HepG2 (cell line): ENCODE data around the gene ETV3L. TPM values are rescaled to one million over a fixed set of nuclear protein-coding genes. Genes with fewer than 3 reads are reported as not detected.

Experiments used
- DMAP1 ChIP-seq: IDR thresholded peaks from 2 replicates; pipeline ENCODE4 v1.6.1; 2016
- ETV5 ChIP-seq: IDR thresholded peaks from 2 replicates; pipeline ENCODE4 v1.6.1; 2018; ENCODE audit warnings: missing biosample characterization, missing genetic modification reagents, inconsistent platforms, borderline replicate concordance
- FOXC1 ChIP-seq: sonication (generic); formaldehyde crosslinking; IDR thresholded peaks from 2 replicates; pipeline ENCODE4 v1.8.0; 2022; ENCODE audit warnings: mild to moderate bottlenecking, missing genetic modification reagents, borderline replicate concordance
- FOXK1 ChIP-seq: sonication (generic); formaldehyde crosslinking; IDR thresholded peaks from 2 replicates; pipeline ENCODE4 v1.4.0; 2020; ENCODE audit warnings: low read depth, missing genetic modification reagents, borderline replicate concordance
- HNRNPK ChIP-seq: fragments of 200-400 bp; formaldehyde crosslinking; IDR thresholded peaks from 2 replicates; pipeline ENCODE4 v1.6.1; 2018; ENCODE audit warnings: low read length, low read depth, moderate library complexity, mild to moderate bottlenecking; ENCODE audit not compliant: poor library complexity, severe bottlenecking
- IRX3 ChIP-seq: sonication (generic); formaldehyde crosslinking; IDR thresholded peaks from 2 replicates; pipeline ENCODE4 v1.8.1; 2023; ENCODE audit warnings: mild to moderate bottlenecking, low read depth, missing genetic modification reagents, borderline replicate concordance
- KDM4B ChIP-seq: sonication (generic); formaldehyde crosslinking; IDR thresholded peaks from 2 replicates; pipeline ENCODE4 v1.4.0; 2020; ENCODE audit warnings: missing genetic modification reagents
- NR1H2 ChIP-seq: sonication (generic); formaldehyde crosslinking; IDR thresholded peaks from 2 replicates; pipeline ENCODE4 v1.8.1; 2022; ENCODE audit warnings: low read depth, missing genetic modification reagents, borderline replicate concordance
- POLR2AphosphoS5 ChIP-seq: IDR thresholded peaks from 2 replicates; pipeline ENCODE4 v1.6.1; 2012; ENCODE audit warnings: low read depth, low read length
- SALL1 ChIP-seq: sonication (generic); formaldehyde crosslinking; IDR thresholded peaks from 2 replicates; pipeline ENCODE4 v1.8.0; 2022; ENCODE audit warnings: mild to moderate bottlenecking, missing genetic modification reagents
- SAP130 ChIP-seq: IDR thresholded peaks from 2 replicates; pipeline ENCODE4 v1.6.1; 2016; ENCODE audit warnings: low read depth
- TFDP2 ChIP-seq: sonication (generic); formaldehyde crosslinking; IDR thresholded peaks from 2 replicates; pipeline ENCODE4 v1.4.0; 2020; ENCODE audit warnings: missing genetic modification reagents
- THAP11 ChIP-seq: IDR thresholded peaks from 2 replicates; pipeline ENCODE4 v1.6.1; 2016; ENCODE audit warnings: missing biosample characterization, missing genetic modification reagents
- ZBTB39 ChIP-seq: sonication (generic); formaldehyde crosslinking; IDR thresholded peaks from 2 replicates; pipeline ENCODE4 v1.5.0; 2020; ENCODE audit warnings: missing genetic modification reagents
- ZBTB43 ChIP-seq: sonication (generic); formaldehyde crosslinking; conservative IDR thresholded peaks from 2 replicates; pipeline ENCODE4 v1.4.0; 2020; ENCODE audit warnings: missing genetic modification reagents
- ZNF275 ChIP-seq: sonication (generic); formaldehyde crosslinking; IDR thresholded peaks from 2 replicates; pipeline ENCODE4 v1.8.0; 2022; ENCODE audit warnings: missing genetic modification reagents, mild to moderate bottlenecking, inconsistent platforms, borderline replicate concordance
- ZNF367 ChIP-seq: sonication (generic); formaldehyde crosslinking; IDR thresholded peaks from 2 replicates; pipeline ENCODE4 v1.4.0; 2020; ENCODE audit warnings: missing genetic modification reagents, borderline replicate concordance
- ZNF446 ChIP-seq: sonication (generic); formaldehyde crosslinking; IDR thresholded peaks from 2 replicates; pipeline ENCODE4 v1.5.0; 2020; ENCODE audit warnings: mild to moderate bottlenecking, missing genetic modification reagents
- ZNF740 ChIP-seq: sonication (generic); formaldehyde crosslinking; IDR thresholded peaks from 2 replicates; pipeline ENCODE4 v1.4.0; 2020; ENCODE audit warnings: missing genetic modification reagents
- ZNF781 ChIP-seq: sonication (generic); formaldehyde crosslinking; IDR thresholded peaks from 2 replicates; pipeline ENCODE4 v1.5.1; 2020; ENCODE audit warnings: borderline replicate concordance, mild to moderate bottlenecking, missing genetic modification reagents; ENCODE audit errors: not compliant biosample characterization
- ZNF816 ChIP-seq: sonication (generic); formaldehyde crosslinking; IDR thresholded peaks from 2 replicates; pipeline ENCODE4 v1.8.0; 2022; ENCODE audit warnings: missing genetic modification reagents, mild to moderate bottlenecking, borderline replicate concordance
- ZNF83 ChIP-seq: sonication (generic); formaldehyde crosslinking; IDR thresholded peaks from 2 replicates; pipeline ENCODE4 v1.4.0; 2020; ENCODE audit warnings: missing genetic modification reagents, mild to moderate bottlenecking, borderline replicate concordance
- polyA plus RNA-seq, 8 experiments: library from polyadenylated mRNA; depleted of rRNA in 3 of 8; stranded (reverse) in 7 of 8; unstranded in 1 of 8; fragments of >200 nt; fragmentation: Illumina TruSeq in 4 of 8; extraction: Trizol in 4 of 8; gene quantifications; 2 replicates each; pipeline versions ENCODE4 v1.2.1 to v1.2.3, GENCODE V29; 2011 to 2016; ENCODE audit warnings: low read depth in 4 of 8, missing spikeins in 1 of 8, mixed read lengths in 1 of 8; ENCODE audit not compliant: insufficient read depth in 1 of 8
- total RNA-seq, 5 experiments: library from RNA; depleted of rRNA; stranded (reverse); fragments of >200 nt; fragmentation: Illumina TruSeq; extraction: Trizol; gene quantifications; 2 replicates each; pipeline ENCODE4 v1.2.3, GENCODE V29; 2016; ENCODE audit warnings: low read depth in 1 of 5

ETV3L gene
- total and polyA plus RNA-seq, 2 of the 13 experiments (the other 11 are each of a cell fraction or from before 2014, with no cell fraction given) = not detected

GRCh38 chr1:157138220-157139051, 38.8 kb upstream of the ETV3L start, which contains the start of gene ETV3 (continued):
- TF ChIP-seq HNRNPK = peak; percentile 74
- TF ChIP-seq KDM4B (CRISPR knock-in tag) = no peak; the same call in 1 of the 2 replicates
- peak; percentile 76; the same call in 1 of the 2 replicates for TF ChIP-seq NR1H2 (CRISPR knock-in tag)
- TF ChIP-seq ZBTB43 (CRISPR knock-in tag) = no peak; the same call in 1 of the 2 replicates
- TF ChIP-seq ZNF275 = peak; percentile 91
- peak; percentile 77; the same call in 1 of the 2 replicates for TF ChIP-seq IRX3 (CRISPR knock-in tag)
- peak; percentile 81 for TF ChIP-seq SALL1
- peak; percentile 91 for TF ChIP-seq FOXC1
- TF ChIP-seq ZNF781 (CRISPR knock-in tag) = peak; percentile 8
- TF ChIP-seq DMAP1 (CRISPR knock-in tag) = peak; percentile 35; the same call in 1 of the 2 replicates
- 0 out of 2 replicates have a peak, but pooled peaks have one; percentile 21 for TF ChIP-seq ZNF740 (CRISPR knock-in tag)
- peak; percentile 89 for TF ChIP-seq ETV5 (CRISPR knock-in tag)
- peak; percentile 93 for TF ChIP-seq ZNF816 (CRISPR knock-in tag)
- peak; percentile 78; the same call in 1 of the 2 replicates for TF ChIP-seq ZBTB39 (CRISPR knock-in tag)
- 0 out of 2 replicates have a peak, but pooled peaks have one; percentile 16 for TF ChIP-seq ZNF83 (CRISPR knock-in tag)
- TF ChIP-seq ZNF446 = peak; percentile 64; the same call in 1 of the 2 replicates
- no peak for TF ChIP-seq ZNF367 (CRISPR knock-in tag)
- no peak for TF ChIP-seq FOXK1 (CRISPR knock-in tag)
- TF ChIP-seq POLR2AphosphoS5 = peak; percentile 70
- peak; percentile 68 for TF ChIP-seq TFDP2 (CRISPR knock-in tag)
- TF ChIP-seq THAP11 (CRISPR knock-in tag) = peak; percentile 88
- TF ChIP-seq SAP130 = peak; percentile 91
